IMR-90 (cell line): ENCODE results near the gene COG8. TPM values are rescaled to one million over a fixed set of nuclear protein-coding genes. Genes with fewer than 3 reads are reported as not detected.

Source experiments
- ATAC-seq: fragments of 200-7000 bp; cut with Tn5 transposase; 2 replicates; pipeline ENCODE4 v1.9.1; 2020; ENCODE audit warnings: low read depth, mild to moderate bottlenecking, moderate library complexity
- BruUV-seq: library from RNA; stranded (reverse); fragments of 400-500 nt; replicated peaks from 2 replicates; lab custom pipeline; 2021; lab: Mats Ljungman, UMichigan
- CTCF ChIA-PET: fragments of 300-600 bp; formaldehyde crosslinking; extraction: SDS; loops from one replicate; lab custom pipeline; 2021; ENCODE audit warnings: antibody characterized with exemption; lab: Yijun Ruan, JAX
- POLR2A ChIA-PET: fragments of 300-600 bp; sonication (Branson Sonifier 250); formaldehyde crosslinking; loops from one replicate; lab custom pipeline; 2022; ENCODE audit warnings: antibody characterized with exemption; ENCODE audit not compliant: unreplicated experiment; lab: Charles Lee
- DNase-seq: peaks from one replicate; pipeline ENCODE4 v3.0.0; 2013
- H2AFZ ChIP-seq: replicated peaks from 2 replicates; pipeline ENCODE3; 2013; ENCODE audit warnings: low read length, mild to moderate bottlenecking; ENCODE audit not compliant: poor library complexity
- H2AK5ac ChIP-seq: 2 replicates; pipeline ENCODE4 v1.6.1; 2013; ENCODE audit warnings: low read depth, low read length, inconsistent platforms
- H2AK9ac ChIP-seq: replicated peaks from 2 replicates; pipeline ENCODE3; 2013; ENCODE audit warnings: mild to moderate bottlenecking, low read depth, low read length, moderate library complexity; ENCODE audit not compliant: poor library complexity
- H2BK120ac ChIP-seq: 2 replicates; pipeline ENCODE4 v1.6.1; 2013; ENCODE audit warnings: low read depth, low read length, inconsistent platforms
- H2BK15ac ChIP-seq: 3 replicates; pipeline ENCODE4 v1.6.1; 2013; ENCODE audit warnings: low read depth, low read length, inconsistent platforms
- H2BK20ac ChIP-seq: 2 replicates; pipeline ENCODE4 v1.6.1; 2013; ENCODE audit warnings: low read depth, mild to moderate bottlenecking, inconsistent platforms, low read length, moderate library complexity
- H2BK5ac ChIP-seq: 2 replicates; pipeline ENCODE4 v1.6.1; 2013; ENCODE audit warnings: mild to moderate bottlenecking, low read depth, low read length, inconsistent platforms; ENCODE audit not compliant: poor library complexity, severe bottlenecking
- H3K14ac ChIP-seq: replicated peaks from 2 replicates; pipeline ENCODE4 v1.6.1; 2013; ENCODE audit warnings: low read depth, low read length, inconsistent platforms
- H3K18ac ChIP-seq: 2 replicates; pipeline ENCODE4 v1.6.1; 2013; ENCODE audit warnings: low read depth, low read length, control low read depth
- H3K23ac ChIP-seq: 2 replicates; pipeline ENCODE4 v1.6.1; 2013; ENCODE audit warnings: low read depth, low read length, inconsistent platforms
- H3K27ac ChIP-seq: 2 replicates; pipeline ENCODE4 v1.5.1; 2013; ENCODE audit warnings: mild to moderate bottlenecking, control low read depth, low read length; ENCODE audit not compliant: insufficient read depth
- H3K27me3 ChIP-seq: 2 replicates; pipeline ENCODE4 v1.6.1; 2013; ENCODE audit warnings: low read length; ENCODE audit not compliant: control insufficient read depth, insufficient read depth
- H3K36me3 ChIP-seq: 2 replicates; pipeline ENCODE4 v1.6.1; 2013; ENCODE audit warnings: low read length, mixed read lengths; ENCODE audit not compliant: control insufficient read depth, insufficient read depth
- H3K4ac ChIP-seq: 2 replicates; pipeline ENCODE4 v1.6.1; 2013; ENCODE audit warnings: low read depth, low read length, inconsistent platforms
- H3K4me1 ChIP-seq: 2 replicates; pipeline ENCODE4 v1.6.1; 2013; ENCODE audit warnings: low read length, mixed read lengths; ENCODE audit not compliant: control insufficient read depth, insufficient read depth
- H3K4me2 ChIP-seq: 2 replicates; pipeline ENCODE4 v1.6.1; 2013; ENCODE audit warnings: low read depth, mild to moderate bottlenecking, control low read depth, low read length, moderate library complexity
- H3K4me3 ChIP-seq: 2 replicates; pipeline ENCODE4 v1.5.1; 2013; ENCODE audit warnings: low read depth, mild to moderate bottlenecking, control low read depth, low read length, moderate library complexity; ENCODE audit not compliant: insufficient read depth
- H3K56ac ChIP-seq: 2 replicates; pipeline ENCODE4 v1.6.1; 2013; ENCODE audit warnings: low read length, inconsistent platforms; ENCODE audit not compliant: insufficient read depth; ENCODE audit errors: extremely low read depth
- H3K79me1 ChIP-seq, 2 experiments: 2 replicates each; pipeline ENCODE4 v1.6.1; 2013; ENCODE audit warnings: low read length in 2 of 2, inconsistent platforms in 1 of 2, low read depth in 1 of 2
- H3K9ac ChIP-seq: 2 replicates; pipeline ENCODE4 v1.6.1; 2013; ENCODE audit warnings: low read depth, low read length, control low read depth
- H3K9me1 ChIP-seq: 2 replicates; pipeline ENCODE4 v1.6.1; 2013; ENCODE audit warnings: low read length, inconsistent platforms; ENCODE audit not compliant: insufficient read depth
- H3K9me3 ChIP-seq: 2 replicates; pipeline ENCODE4 v1.6.1; 2013; ENCODE audit warnings: low read length; ENCODE audit not compliant: control insufficient read depth, insufficient read depth
- H4K20me1 ChIP-seq: 2 replicates; pipeline ENCODE4 v1.6.1; 2013; ENCODE audit warnings: low read length, inconsistent platforms; ENCODE audit not compliant: insufficient read depth
- H4K5ac ChIP-seq: 2 replicates; pipeline ENCODE4 v1.6.1; 2013; ENCODE audit warnings: mild to moderate bottlenecking, low read depth, low read length, control low read depth
- H4K8ac ChIP-seq, 2 experiments: 2 replicates each; pipeline ENCODE4 v1.6.1; 2013; ENCODE audit warnings: low read depth in 2 of 2, low read length in 2 of 2, control low read depth in 1 of 2, inconsistent platforms in 1 of 2
- H4K91ac ChIP-seq: 2 replicates; pipeline ENCODE4 v1.6.1; 2013; ENCODE audit warnings: low read depth, low read length, inconsistent platforms; ENCODE audit not compliant: insufficient read depth
- BHLHE40 ChIP-seq: fragments of 150-350 bp; IDR thresholded peaks from 2 replicates; pipeline ENCODE4 v1.6.1; 2016; ENCODE audit warnings: mild to moderate bottlenecking, low read depth, low read length
- CHD1 ChIP-seq: IDR thresholded peaks from 2 replicates; pipeline ENCODE4 v1.6.1; 2012; ENCODE audit warnings: low read depth, low read length, improper control_type of control experiment
- FOS ChIP-seq: fragments of 150-350 bp; IDR thresholded peaks from 2 replicates; pipeline ENCODE4 v1.6.1; 2016; ENCODE audit warnings: low read depth, low read length
- MAFK ChIP-seq: IDR thresholded peaks from 2 replicates; pipeline ENCODE4 v1.6.1; 2012; ENCODE audit warnings: low read depth, low read length, improper control_type of control experiment
- MAZ ChIP-seq: IDR thresholded peaks from 2 replicates; pipeline ENCODE4 v1.6.1; 2012; ENCODE audit warnings: low read depth, mild to moderate bottlenecking, low read length, improper control_type of control experiment, moderate library complexity, borderline replicate concordance
- MXI1 ChIP-seq: IDR thresholded peaks from 2 replicates; pipeline ENCODE4 v1.6.1; 2012; ENCODE audit warnings: low read depth, mild to moderate bottlenecking, low read length, moderate library complexity, borderline replicate concordance
- RAD21 ChIP-seq: IDR thresholded peaks from 2 replicates; pipeline ENCODE4 v1.6.1; 2012; ENCODE audit warnings: low read length, improper control_type of control experiment
- RCOR1 ChIP-seq: IDR thresholded peaks from 2 replicates; pipeline ENCODE4 v1.6.1; 2012; ENCODE audit warnings: mild to moderate bottlenecking, low read length, improper control_type of control experiment; ENCODE audit not compliant: insufficient replicate concordance
- SMC3 ChIP-seq: fragments of 150-350 bp; IDR thresholded peaks from 2 replicates; pipeline ENCODE4 v1.6.1; 2016; ENCODE audit warnings: low read depth, mild to moderate bottlenecking, antibody characterized with exemption, low read length, moderate library complexity
- WGBS, 2 experiments: methylation state at CpG; one replicate each; pipeline versions ENCODE4 v1.1.5 to v1.1.7; 2013; ENCODE audit warnings: missing lambda C conversion rate in 2 of 2; ENCODE audit not compliant: insufficient read length in 1 of 2; ENCODE audit errors: extremely low coverage in 2 of 2; 5-methylcytosine and 5-hydroxymethylcytosine counted together
- dilution Hi-C: fragments of 300-500 bp; cut with HindIII; formaldehyde crosslinking; loops from one replicate; pipeline ENCODE4 v1.14.3; 2018; ENCODE audit warnings: low sequenced_read_pairs; ENCODE audit not compliant: unreplicated experiment
- in situ Hi-C: fragments of 300-500 bp; cut with MboI; formaldehyde crosslinking; loops from 3 replicates; pipeline ENCODE4 v1.14.3; 2019; ENCODE audit warnings: low sequenced_read_pairs, inconsistent platforms, mixed read lengths
- intact Hi-C: fragments of 100-400 bp; cut with micrococcal nuclease; formaldehyde crosslinking; loops from 2 replicates; pipeline ENCODE4 v1.10.0; 2022
- polyA plus RNA-seq, 3 experiments: library from polyadenylated mRNA; depleted of rRNA; stranded (reverse); fragments of >200 nt; gene quantifications; 2 replicates each; pipeline ENCODE4 v1.2.3, GENCODE V29; 2012; ENCODE audit warnings: low replicate concordance in 1 of 3
- total RNA-seq: library from RNA; depleted of rRNA; stranded (reverse); fragments of >200 nt; gene quantifications from 2 replicates; pipeline ENCODE4 v1.2.3, GENCODE V29; 2012

Gene COG8
- total and polyA plus RNA-seq, 2 of the 4 experiments (the other 2 are of a cell fraction): 23.4 to 26.2 TPM

GRCh38 chr16:69328854-69329316 is 10.5 kb downstream of the COG8 start:
- H4K91ac ChIP-seq: no peak overlapping the region
- H2AFZ ChIP-seq: no peak overlapping the region
- peak overlapping the region; percentile 91 for H3K4me2 ChIP-seq
- peaks cover 12% of the 10 kb centered on the region for H3K4me1 ChIP-seq
- peaks cover 10% of the 10 kb centered on the region for H3K9me1 ChIP-seq
- H2AK5ac ChIP-seq: peak overlapping the region; percentile 84; the same call in 1 of the 2 replicates
- no peaks in the 10 kb centered on the region for H3K27me3 ChIP-seq
- H2AK9ac ChIP-seq: peak overlapping the region; percentile 97
- no TSS peak for BruUV-seq
- H3K4me3 ChIP-seq: peak overlapping the region; percentile 78; the same call in 1 of the 2 replicates
- POLR2A ChIA-PET: interaction anchor here (0.6 kb wide), 2 partner anchors 10 to 99 kb away, joined by 5 to 6 read pairs; partner anchors contain the start of genes COG8 and NIP7
- peaks cover 54% of the 10 kb centered on the region for H4K20me1 ChIP-seq
- H2BK5ac ChIP-seq: no peak overlapping the region
- CTCF ChIA-PET: no interaction called here
- DNase-seq (peak; percentile 62), ATAC-seq (no peak)
- 0 out of 2 replicates have a peak overlapping the region, but pooled peaks have one; percentile 7 for H4K5ac ChIP-seq
- H3K36me3 ChIP-seq: peaks cover 44% of the 10 kb centered on the region
- no peak overlapping the region for H2BK120ac ChIP-seq
- peak overlapping the region; percentile 54; the same call in 1 of the 2 replicates for H3K9ac ChIP-seq
- 29% methylated on average over 9 of the region's 10 CpGs; no CpG with 5 or more reads in 1 of the 2 experiments for WGBS, 2 experiments
- H2BK15ac ChIP-seq: no peak overlapping the region
- no peak overlapping the region for H2BK20ac ChIP-seq
- H3K27ac ChIP-seq: no peak overlapping the region
- H3K56ac ChIP-seq: no peak overlapping the region
- H3K14ac ChIP-seq: no peak overlapping the region; the same call in 1 of the 2 replicates
- no peak overlapping the region for H3K4ac ChIP-seq
- dilution Hi-C loops (no loop called here), intact Hi-C loops (no loop called here), in situ Hi-C loops (no loop called here)
- peak overlapping the region in 1 of 2 experiments; percentile 34; a peak in 1 of 4 replicates for H4K8ac ChIP-seq
- H3K9me3 ChIP-seq: no peaks in the 10 kb centered on the region
- no peak overlapping the region for H3K18ac ChIP-seq
- H3K23ac ChIP-seq: peak overlapping the region; percentile 58
- H3K79me1 ChIP-seq: peaks cover 37 to 70% of the 10 kb centered on the region in 2 experiments
- TF ChIP-seq BHLHE40 (peak; percentile 76), CHD1 (no peak), MXI1 (no peak), MAZ (no peak), SMC3 (no peak), RCOR1 (peak; percentile 23), MAFK (no peak), FOS (no peak), RAD21 (no peak)
